ENCODE results near the gene CTU2.

CTU2 gene

DNA sequence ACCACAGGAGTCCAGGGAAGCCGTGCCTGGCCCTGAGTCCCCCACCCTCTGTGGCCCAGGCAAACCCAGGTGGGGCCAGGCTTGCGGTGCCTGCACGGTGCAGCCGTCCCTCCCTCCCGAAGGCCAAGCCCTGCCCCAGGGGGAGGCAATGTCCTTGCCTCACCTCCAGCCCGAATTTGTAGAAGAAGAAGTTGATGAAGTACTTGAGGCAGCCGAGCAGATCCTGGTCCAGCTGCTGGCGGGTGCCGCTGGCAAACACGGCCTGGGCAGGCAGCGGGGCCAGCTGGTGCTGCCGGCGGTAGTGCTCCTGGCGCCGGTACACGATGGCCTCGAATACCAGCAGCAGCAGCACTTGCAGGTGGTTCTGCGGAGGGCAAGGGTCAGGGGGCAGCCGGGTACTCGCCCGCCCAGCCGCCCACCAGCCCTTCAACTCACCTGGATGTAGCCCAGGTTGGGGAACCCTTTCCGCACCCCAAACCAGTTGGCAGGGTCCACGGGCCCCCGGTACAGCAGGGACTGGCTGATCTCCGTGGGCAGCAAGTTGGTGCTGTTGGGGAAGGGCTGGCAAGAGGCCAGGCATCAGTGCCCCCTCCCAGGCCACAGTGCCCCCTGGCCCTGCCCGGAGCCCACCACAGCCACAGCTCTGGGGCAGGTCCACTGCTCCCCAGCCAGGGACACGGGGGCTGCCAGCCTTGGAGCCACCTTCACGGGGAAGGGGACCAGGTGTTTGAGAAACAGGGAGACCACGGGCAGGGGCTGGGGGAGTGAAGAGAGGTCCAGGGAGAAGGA lies 26.1 kb downstream of the CTU2 start:
- DNase-seq: no peak

DNA sequence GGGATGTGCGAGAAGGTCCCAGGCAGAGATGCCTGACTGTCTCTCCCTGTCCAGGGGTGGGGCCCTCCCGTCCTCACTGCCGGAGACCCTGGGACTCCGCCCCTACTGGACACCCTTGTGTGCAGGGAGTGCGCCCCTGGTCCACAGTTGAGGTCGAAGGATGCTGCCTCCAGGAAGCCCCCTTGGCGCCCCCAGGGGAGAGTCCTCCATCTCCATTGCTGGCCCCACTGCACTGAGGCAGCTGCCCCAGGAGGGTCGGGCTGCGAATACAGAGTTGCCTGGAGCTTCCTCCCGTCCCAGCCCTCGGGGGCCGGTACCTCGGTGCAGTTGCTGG lies 26.6 kb downstream of the CTU2 start:
- no peak for DNase-seq

DNA sequence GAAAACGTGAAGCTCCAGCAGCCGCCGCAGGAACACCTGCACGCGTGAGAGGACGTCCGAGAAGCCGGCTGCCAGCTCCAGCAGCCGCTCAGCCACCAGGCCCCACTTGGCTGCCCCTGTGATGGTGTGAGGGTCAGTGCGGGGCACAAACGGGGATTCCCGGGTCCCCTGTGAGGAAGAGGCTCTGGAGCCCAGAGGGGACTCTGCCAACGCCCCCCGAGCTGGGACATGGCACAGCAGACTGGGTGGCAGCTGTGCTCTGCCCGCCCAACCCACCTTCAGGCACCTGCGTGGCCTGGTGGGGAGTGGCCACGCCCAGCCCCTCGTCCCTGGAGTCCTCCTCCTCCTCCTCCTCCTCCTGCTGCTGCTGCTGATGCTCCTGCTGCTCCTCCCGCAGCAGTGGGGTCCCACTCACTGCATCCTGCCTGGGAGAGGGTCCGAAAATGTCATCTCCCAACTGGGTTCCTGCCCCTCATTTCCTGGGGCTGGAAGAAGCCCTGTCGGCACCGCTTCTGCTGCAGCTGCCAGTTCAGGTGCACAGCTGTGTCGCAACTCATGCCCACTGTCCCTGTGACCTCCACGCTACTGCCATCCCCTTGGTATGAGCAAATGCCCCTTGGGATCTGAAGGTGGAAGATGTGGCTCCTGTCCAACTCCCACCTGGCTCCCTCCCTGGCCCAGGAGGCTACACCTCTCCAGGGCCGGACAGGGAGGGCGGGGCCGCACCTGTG lies 27.5 kb downstream of the CTU2 start:
- no peak for DNase-seq

DNA sequence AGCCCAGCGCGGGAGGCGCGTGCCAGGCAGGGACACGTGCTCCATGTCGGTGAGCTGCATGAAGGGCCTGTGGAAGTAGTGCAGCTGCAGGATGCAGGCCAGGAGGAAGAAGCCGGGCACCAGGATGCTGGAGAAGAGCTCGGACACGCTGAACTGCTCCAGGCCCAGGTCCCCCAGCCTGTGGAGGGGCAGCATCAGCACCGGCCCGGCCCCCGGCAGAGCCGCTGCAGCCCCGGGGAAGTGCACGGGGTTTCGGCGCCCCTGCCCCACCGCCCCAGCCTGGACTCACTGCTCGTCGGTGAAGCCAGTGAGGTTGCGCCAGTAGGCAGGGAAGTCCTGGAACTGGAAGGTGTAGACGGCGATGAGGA lies 28.0 kb downstream of the CTU2 start:
- no peak for DNase-seq

DNA sequence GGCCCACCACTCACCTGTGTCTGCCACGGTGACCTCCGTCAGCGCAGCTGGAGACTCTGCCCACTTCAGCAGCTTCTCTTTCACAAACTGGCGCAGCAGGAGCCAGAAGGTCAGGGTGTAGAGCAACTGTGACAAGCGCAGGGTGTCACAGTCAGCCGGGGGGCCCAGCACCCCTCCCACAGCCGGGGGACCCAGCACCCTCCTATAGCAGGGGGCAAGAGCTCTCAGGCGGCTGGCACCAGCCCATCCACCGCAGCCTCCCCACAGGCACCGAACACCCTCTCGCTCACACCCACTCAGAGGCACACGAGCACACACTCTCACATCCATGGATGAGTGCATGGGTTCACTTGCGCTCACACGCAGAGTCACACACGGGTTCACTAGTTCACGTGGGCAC lies 28.8 kb downstream of the CTU2 start:
- DNase-seq: no peak

DNA sequence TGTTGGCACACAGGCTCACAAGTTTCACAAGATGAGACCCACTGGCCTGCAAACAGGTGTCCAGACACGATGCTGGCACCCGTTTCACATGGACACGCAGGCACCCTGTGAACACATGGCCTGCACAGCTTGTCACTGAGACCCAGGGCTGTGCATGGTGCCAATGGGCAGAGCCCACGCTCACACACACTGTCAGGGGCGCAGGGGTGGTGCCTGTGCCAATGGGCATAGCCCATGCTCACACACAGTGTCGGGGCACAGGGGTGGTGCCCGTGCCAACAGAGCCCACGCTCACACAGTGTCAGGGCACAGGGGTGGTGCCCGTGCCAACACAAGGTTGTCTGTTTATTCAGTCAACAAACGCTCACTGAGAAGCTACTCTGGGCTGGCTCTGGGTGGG lies 29.3 kb downstream of the CTU2 start:
- no peak for DNase-seq

DNA sequence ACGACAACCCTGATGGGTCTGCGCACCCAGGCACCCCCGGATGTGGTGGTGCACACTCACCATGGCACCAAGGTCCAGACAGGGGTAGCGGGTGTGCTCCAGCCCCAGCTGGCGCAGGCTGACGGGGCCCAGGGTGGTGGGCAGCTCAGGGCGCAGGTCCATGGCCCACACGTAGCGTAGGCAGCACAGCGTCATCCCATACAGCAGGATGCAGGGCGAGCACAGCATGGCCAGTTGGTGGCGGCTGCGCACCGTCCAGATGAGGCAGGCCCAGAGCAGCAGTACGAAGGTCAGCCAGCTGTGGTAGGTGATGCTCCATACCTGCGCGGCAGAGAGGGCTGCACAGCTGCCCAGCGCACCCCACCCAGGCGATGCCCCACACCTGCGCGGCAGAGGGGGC lies 29.8 kb downstream of the CTU2 start:
- DNase-seq: no peak

DNA sequence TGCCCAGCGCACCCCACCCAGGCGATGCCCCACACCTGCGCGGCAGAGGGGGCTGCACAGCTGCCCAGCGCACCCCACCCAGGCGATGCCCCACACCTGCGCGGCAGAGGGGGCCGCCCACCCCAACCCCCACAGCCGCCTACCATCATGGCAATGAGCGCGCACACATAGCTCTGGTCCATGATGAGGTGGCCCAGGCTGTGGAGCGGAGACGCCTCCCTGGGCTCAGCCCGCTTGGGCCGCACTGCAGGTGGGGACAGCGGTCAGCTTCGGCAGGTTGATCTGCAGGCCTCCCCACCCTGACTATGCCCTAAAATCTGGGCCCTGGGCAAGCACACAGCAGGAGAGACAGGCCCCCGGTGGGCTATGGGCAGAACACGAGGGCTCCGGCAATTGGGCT lies 30.2 kb downstream of the CTU2 start:
- no peak for DNase-seq

DNA sequence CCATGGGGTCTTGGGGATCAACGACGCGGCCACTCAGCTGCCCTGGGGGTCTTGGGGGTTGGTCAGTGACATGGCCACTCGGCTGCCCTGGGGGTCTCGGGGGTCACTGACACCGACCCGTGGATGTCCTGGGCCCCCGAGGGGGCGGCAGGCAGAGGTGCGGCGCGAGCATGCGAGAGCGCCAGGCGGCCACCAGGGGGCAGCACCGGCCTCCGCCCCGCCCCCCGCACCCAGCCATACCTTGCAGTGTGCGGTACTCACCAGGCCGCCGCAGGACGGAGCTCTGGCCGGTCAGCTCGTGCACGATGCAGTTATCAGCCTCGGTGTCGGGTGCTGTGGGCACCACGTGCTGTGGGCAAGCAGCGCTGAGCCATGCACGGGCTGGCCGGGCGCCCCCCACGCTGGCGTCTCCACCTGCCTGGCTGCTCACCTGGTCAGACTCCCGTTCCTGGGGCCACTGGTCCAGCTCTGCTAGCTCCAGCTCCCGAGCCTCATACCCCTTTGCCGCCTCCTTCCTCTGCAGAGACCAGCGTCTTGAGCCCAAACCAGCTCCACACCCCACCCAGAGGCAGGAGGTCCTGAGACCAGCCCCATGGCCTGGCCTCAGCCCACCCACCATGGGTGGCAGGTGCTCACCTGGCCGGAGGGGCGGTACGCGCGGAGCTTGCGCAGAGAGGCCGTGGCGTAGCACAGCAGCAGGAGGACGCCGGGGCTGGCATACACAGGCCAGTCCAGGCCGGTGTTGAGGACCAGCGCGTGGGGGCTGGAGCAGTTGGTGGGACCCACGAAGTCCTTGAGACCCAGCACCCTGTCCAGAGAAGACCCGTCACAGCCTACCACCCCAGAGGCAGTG lies 31.2 kb downstream of the CTU2 start:
- peak; percentile 85 for DNase-seq

DNA sequence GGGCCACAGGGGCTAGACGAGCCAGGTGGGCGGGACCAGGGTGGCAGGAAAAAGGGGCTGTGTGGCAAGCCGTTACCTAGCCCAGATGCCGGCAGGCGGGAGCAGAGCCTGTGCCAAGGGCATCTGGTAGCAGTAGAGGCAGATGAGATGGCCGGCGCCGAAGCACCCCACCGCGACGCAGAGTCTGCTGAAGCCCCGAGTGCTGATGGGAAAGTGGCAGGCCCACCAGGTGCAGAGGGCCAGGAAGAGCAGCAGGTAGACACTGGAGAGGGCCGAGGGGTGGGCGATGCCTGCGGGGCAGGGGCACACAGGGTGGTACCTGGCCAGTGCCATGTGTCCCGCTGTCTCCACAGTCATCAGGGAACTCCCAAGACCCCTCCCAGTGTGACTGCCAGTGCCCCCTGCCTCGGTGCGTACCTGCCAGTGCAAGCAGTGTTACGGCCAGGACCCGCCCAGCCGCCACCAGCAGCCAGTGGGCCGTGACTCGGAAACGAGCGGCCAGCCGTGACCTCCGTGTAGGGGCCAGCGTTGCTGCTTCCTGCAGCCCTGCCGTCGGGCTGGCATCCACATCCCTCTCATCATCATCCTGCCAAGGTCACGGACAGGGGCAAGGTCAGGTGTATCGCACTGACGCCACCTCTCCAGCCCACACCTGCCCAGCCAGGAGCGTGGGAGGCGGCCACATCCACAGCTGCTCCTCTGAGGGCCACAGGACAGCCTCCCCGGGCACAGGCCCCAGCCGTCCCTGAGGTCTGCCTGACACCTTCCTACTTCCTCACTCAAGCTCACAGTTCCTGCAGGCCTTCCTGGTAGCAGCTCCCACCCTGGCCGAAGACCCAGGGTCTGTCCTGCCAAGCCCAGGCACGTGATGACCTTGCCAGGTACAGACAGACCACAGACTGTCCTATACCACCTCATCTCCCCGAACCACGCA lies 32.1 kb downstream of the CTU2 start:
- DNase-seq: no peak

DNA sequence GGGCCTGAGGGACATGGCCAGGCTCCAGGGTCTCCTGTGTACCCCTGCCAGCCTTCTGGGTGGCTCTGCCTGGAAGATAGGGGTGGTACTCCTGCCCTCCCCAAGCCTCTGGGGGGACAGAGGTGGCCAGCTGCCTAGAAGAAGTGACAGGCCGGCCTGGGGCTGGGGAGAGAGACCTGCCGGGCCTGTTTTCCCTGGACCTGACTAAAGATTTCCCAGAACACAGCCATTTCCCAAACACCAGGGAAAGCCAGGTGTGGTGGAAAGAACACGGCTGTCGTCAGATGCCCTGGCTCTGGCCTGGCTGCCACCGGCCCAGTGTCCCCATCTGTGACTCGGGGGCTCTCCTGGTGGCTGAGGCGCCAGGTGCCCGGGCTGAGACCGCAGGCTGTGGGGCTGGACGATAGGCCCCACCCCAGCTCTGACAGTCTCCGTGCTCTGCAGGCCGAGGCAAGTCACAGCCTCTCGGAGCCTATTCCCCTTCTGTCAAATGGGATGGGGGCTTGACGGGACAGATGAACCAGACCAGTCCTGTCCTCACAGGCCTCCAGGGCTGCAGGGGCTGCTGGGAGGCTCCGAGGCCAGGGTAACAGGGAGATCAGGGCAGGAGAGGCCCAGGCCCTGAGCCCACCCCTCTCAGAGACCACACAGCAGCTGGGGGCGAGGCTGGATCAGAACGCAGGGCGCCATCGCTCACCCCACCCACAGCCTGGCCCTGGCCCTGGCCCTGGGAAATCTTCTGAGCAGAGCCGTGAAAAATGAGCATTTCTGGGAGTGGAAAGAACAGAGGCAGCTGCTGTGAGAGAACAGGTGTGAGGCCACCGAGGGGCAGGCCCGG lies 33.1 kb downstream of the CTU2 start:
- DNase-seq: peak; percentile 60

DNA sequence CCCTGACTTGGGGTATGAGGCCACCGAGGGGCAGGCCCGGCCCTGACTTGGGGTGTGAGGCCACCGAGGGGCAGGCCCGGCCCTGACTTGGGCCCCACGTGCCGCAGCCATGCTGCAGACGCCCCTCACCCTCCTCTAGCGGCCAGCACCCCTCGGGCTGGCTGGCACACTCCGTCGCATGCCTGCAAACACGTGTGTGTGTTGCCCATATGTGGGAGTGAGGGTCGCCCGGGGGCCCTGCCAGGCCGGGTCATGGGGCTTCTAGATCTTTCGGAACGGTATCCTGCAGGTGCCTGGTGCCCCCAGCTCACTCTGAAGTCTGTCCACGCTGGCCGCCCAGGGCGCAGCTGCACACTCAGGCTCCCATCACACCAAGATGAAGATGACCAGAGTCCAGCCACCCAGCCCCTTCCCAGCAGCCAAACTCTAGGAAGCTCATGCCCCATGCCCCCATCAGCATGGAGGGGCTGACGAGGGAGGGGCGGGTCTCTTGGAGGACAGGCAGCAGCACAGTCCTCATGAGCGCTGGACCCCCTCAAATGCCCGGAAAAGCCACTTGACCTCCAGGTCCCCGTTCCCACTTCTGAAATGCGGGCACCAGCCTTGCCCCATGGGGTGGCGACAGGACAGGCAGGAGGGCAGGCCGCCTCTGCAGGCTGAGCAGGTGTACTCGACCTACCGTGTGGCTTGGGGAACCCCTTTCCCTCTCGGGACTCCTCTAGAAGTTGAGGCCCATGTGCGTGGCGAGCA lies 33.8 kb downstream of the CTU2 start:
- no peak for DNase-seq

DNA sequence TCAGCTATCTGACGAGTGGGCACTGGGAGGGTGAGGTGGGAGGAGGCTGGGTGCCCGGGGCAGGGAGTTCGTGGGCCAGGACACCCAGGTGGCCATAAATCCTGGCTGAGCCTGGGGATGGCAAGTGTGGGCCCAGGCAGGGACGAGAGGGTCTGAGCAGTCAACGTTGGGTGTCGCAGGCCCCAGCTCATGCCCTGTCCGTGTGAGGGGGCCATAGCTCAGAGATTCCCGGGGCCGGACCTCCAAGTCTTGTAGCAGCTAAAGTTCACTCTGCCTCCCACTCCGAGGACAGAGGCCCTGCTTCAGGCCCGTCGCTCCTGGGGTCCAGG lies 34.4 kb downstream of the CTU2 start:
- no peak for DNase-seq

DNA sequence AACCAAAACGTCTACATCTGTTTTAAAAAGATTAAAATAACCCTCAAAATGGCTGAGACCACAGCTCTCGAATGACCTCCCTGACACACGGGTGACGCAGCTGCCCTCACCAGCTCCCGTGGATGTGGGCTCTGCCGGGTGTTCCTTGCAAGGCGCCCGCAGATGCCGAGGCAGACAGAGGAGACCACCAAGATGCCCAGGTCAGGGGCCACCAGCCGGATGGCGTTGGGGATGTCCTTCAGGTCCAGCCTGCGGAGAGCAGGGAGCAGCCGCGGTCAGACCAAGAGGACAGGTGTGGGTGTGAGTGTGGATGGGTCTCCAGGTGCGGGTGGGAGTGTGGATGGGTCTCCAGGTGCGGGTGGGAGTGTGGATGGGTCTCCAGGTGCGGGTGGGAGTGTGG lies 35.1 kb downstream of the CTU2 start:
- no peak for DNase-seq

DNA sequence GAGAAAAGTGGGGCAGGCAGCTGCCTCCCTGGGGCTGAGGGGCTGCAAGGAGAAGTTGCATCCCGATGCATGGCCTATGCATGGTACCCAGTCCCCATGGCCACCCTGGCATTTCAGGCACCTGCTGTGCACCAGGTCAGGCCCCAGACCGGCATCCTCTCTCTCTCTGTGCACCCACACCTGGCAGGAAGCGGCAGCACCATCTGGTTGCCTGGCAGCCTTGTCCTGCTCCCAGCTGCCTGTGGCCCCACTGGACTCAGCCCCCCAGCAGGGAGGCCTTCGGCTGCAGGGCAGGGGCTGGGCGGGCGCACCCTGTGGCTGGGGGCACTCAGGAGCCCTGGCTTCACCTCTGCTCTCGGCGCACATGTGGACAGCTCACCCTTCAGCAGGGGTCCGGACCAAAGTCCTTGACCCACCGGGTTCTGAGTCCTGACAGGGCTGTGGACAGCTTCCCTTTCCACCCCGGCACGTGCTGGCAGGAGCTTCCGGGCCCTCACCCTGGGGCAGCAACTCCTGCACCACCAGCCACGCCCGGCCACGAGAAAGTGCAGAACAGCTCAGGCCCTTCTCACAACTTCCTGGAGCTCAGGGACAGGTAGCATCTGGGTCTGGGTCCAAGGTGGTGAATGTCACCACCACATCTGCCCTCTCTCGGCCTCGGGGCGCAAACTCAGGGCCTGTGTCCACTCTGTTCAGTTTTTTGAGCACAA lies 36.7 kb downstream of the CTU2 start:
- no peak for DNase-seq

DNA sequence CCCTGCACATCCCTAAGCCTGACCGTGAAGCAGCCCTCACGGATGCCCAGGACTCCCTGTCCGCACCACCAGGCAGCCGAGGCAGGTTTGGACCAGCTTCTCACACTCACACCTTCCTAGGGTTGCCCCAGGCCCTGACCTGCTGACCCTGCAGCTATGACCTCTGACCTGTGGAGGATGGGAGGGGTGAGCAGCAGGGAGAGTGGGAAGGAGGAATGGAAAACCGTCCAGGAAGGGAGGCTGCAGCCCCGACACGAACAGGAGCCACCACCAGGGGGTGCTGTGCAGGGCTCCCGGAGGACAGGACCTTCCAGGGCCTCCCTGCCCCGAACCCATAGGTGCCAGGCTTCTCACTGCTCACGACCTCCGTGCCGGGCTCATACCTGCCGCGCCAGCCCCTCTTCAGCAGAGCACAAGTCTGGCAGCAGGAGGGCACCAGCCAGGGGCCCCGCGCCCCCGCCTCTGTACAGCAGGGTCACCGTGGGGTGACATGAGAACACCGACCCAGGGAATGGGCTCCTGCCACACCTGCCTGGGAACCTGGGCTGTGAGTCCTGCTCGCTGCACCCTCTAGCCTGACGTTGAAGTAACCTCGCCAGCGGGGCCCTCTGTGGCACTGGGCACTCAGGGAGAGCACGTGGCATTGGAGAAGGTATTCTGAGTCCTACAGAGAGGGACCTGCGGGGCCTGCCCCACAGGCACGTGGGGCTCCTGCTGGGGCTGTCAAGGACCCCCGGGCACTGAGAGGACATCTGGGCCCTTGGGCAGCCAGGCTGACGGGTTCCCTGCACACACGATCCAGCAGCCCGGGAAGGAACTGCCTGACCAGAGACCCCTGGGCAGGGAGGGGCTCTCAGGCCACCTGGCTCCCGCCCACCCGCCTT lies 37.6 kb downstream of the CTU2 start:
- DNase-seq: peak; percentile 75

DNA sequence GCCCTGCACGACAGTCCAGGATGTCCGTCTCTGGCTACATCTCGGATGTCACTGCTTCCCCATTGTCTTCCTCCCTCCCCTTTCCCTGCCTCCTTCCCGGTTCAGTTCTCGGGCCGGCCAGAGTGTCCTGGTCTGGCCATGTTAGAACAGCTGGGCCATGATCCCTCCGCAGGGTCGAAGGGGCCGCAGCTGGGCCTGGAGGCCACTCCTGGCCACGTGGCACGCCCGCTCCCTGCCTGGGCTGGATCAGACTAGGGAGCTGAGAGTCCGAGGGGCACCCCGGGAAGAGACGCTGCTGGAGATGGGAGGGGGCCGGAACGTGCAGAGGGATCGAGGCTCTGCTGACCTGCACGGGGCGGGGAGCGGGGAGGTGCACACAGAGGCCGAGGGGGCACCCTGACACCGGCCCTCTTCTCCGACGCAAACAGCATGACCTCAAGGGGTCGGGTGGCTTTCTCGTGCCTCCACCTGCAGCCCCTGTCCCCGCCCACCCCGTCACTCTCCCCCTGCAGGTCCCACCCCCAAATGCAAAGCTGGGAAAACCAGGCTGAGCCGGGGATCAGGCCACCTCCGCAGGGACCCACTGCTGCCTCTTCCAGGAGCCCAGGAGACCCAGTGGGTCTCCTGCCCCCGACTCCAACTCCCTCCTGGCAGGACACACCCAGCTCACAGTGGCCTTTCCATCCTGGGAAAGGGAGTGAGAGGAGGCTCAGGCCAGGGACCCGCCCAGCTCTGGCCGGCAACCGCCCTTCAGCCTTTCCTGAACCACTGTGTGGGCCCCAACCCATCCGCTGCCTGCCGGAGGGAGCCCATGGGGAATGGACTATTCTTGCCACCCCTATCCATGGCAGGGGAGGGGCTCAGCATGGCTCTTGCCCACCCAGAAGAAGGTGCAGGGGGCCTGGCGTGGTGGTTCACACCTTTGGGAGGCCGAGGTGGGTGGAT lies 38.5 kb downstream of the CTU2 start:
- no peak for DNase-seq

DNA sequence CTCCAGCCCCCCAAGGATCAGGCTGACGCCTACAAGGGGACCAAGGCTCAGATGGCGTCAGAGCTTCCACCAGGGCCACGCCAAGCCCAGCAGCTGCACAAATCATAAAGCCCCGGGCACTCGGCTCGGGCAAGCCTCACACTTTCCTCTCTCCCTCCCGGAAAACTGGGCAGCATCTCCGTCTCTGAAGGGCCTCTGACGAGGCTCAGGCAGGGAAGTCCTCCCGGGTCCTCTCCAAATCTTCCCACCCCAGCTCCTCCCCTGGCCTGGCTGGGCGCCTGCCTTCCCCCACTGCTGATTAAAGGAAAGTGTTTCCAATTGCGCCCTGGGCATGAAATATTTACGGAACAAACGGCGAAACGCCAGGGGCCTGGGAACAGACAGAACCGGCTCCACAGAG lies 40.2 kb downstream of the CTU2 start:
- peak; percentile 92 for DNase-seq

Data from femur (tissue), 1 donor.